ENCODE results near the gene FRK. TPM values are rescaled to one million over a fixed set of nuclear protein-coding genes. Genes with fewer than 3 reads are reported as not detected.

FRK gene
- total RNA-seq, 1 donor from 2014 or later, result 0.05 TPM

GRCh38 chr6:115958958-115959357 lies 101.7 kb downstream of the FRK start:
- no peak overlapping the region for H3K4me3 Mint-ChIP-seq (ENCODE audit: unreplicated experiment)
- H3K36me3 Mint-ChIP-seq (ENCODE audit: unreplicated experiment), result no peaks in the 10 kb centered on the region
- no peaks in the 10 kb centered on the region for H3K4me1 Mint-ChIP-seq (ENCODE audit: unreplicated experiment)
- TF ChIP-seq CTCF (IDR thresholded peaks at IDR 0.05), result no peak
- no peak overlapping the region for H3K27ac Mint-ChIP-seq (ENCODE audit: unreplicated experiment)
- no peaks in the 10 kb centered on the region for H3K9me3 Mint-ChIP-seq (ENCODE audit: unreplicated experiment)
- DNase-seq (ENCODE audit: extremely low spot score, unreplicated experiment), result no peak
- peaks cover 5% of the 10 kb centered on the region for H3K27me3 Mint-ChIP-seq (ENCODE audit: unreplicated experiment)

- Mint-ChIP-seq H3K27ac (ENCODE audit: unreplicated experiment) (no peak overlapping the region), H3K36me3 (ENCODE audit: unreplicated experiment) (no peaks in the 10 kb centered on the region), H3K4me3 (ENCODE audit: unreplicated experiment) (no peak overlapping the region), H3K4me1 (ENCODE audit: unreplicated experiment) (no peaks in the 10 kb centered on the region), H3K9me3 (ENCODE audit: unreplicated experiment) (peaks cover 6% of the 10 kb centered on the region), H3K27me3 (ENCODE audit: unreplicated experiment) (peaks cover 5% of the 10 kb centered on the region)
- TF ChIP-seq CTCF (IDR thresholded peaks at IDR 0.05), result no peak
- DNase-seq (ENCODE audit: extremely low spot score, unreplicated experiment), result no peak
These were observed 106.0 kb downstream of the FRK start for GRCh38 chr6:115954740-115955139.

GRCh38 chr6:115948751-115949150 lies 111.9 kb downstream of the FRK start:
- H3K4me1 Mint-ChIP-seq (ENCODE audit: unreplicated experiment), result no peaks in the 10 kb centered on the region
- DNase-seq (ENCODE audit: extremely low spot score, unreplicated experiment), result no peak
- H3K36me3 Mint-ChIP-seq (ENCODE audit: unreplicated experiment), result no peaks in the 10 kb centered on the region
- peaks cover 6% of the 10 kb centered on the region for H3K9me3 Mint-ChIP-seq (ENCODE audit: unreplicated experiment)
- TF ChIP-seq CTCF (IDR thresholded peaks at IDR 0.05), result no peak
- no peak overlapping the region for H3K27ac Mint-ChIP-seq (ENCODE audit: unreplicated experiment)
- peaks cover 5% of the 10 kb centered on the region for H3K27me3 Mint-ChIP-seq (ENCODE audit: unreplicated experiment)
- no peak overlapping the region for H3K4me3 Mint-ChIP-seq (ENCODE audit: unreplicated experiment)

GRCh38 chr6:115947966-115948541 lies 112.6 kb downstream of the FRK start:
- Mint-ChIP-seq H3K9me3 (ENCODE audit: unreplicated experiment) (peaks cover 6% of the 10 kb centered on the region), H3K36me3 (ENCODE audit: unreplicated experiment) (no peaks in the 10 kb centered on the region), H3K27me3 (ENCODE audit: unreplicated experiment) (peaks cover 5% of the 10 kb centered on the region), H3K4me1 (ENCODE audit: unreplicated experiment) (no peaks in the 10 kb centered on the region), H3K4me3 (ENCODE audit: unreplicated experiment) (no peak overlapping the region), H3K27ac (ENCODE audit: unreplicated experiment) (no peak overlapping the region)
- TF ChIP-seq CTCF (IDR thresholded peaks at IDR 0.05), result no peak
- DNase-seq (ENCODE audit: extremely low spot score, unreplicated experiment), result no peak

- Mint-ChIP-seq H3K4me3 (ENCODE audit: unreplicated experiment) (no peak overlapping the region), H3K9me3 (ENCODE audit: unreplicated experiment) (peaks cover 6% of the 10 kb centered on the region), H3K36me3 (ENCODE audit: unreplicated experiment) (no peaks in the 10 kb centered on the region), H3K4me1 (ENCODE audit: unreplicated experiment) (no peaks in the 10 kb centered on the region), H3K27ac (ENCODE audit: unreplicated experiment) (no peak overlapping the region), H3K27me3 (ENCODE audit: unreplicated experiment) (peaks cover 5% of the 10 kb centered on the region)
- no peak for DNase-seq (ENCODE audit: extremely low spot score, unreplicated experiment)
- no peak for TF ChIP-seq CTCF (IDR thresholded peaks at IDR 0.05)
These were observed 114.9 kb downstream of the FRK start for GRCh38 chr6:115945812-115946211.

Data from osteocyte (in vitro differentiated cells).